Right forelimb (tissue), 1 donor: Measurements from ENCODE around the gene PTPN12.
"Not testable (repeated sequence)": the region's sequence is repeated elsewhere in the genome, so short reads cannot be mapped to it uniquely, and the experiment has no call there.

Experiments
- DNase-seq: peaks from one replicate; pipeline ENCODE4 v3.0.0-alpha.2; 2018

PTPN12 gene

GRCh38 chr7:77538281-77539212, 1.5 kb downstream of the PTPN12 start:
- peak; percentile 79 for DNase-seq

GRCh38 chr7:77540402-77540822, 3.3 kb downstream of the PTPN12 start:
- no peak for DNase-seq

- not testable (repeated sequence) for DNase-seq
Measured at GRCh38 chr7:77540993-77541392, 3.9 kb downstream of the PTPN12 start.

- DNase-seq: no peak
Measured at GRCh38 chr7:77542409-77542808, 5.3 kb downstream of the PTPN12 start.

GRCh38 chr7:77542895-77543294, 5.8 kb downstream of the PTPN12 start:
- DNase-seq: no peak

- DNase-seq: no peak
Measured at GRCh38 chr7:77543910-77544309, 6.8 kb downstream of the PTPN12 start.

- DNase-seq: no peak
Measured at GRCh38 chr7:77544518-77544917, 7.4 kb downstream of the PTPN12 start.

GRCh38 chr7:77548206-77548605, 11.1 kb downstream of the PTPN12 start:
- no peak for DNase-seq

GRCh38 chr7:77549106-77549870, 12.2 kb downstream of the PTPN12 start:
- DNase-seq: no peak

GRCh38 chr7:77550586-77550985, 13.5 kb downstream of the PTPN12 start:
- DNase-seq: no peak

GRCh38 chr7:77553123-77553522, 16.0 kb downstream of the PTPN12 start:
- no peak for DNase-seq

- DNase-seq: no peak
Measured at GRCh38 chr7:77558284-77558967, 21.3 kb downstream of the PTPN12 start.

- DNase-seq: no peak
Measured at GRCh38 chr7:77561352-77561751, 24.3 kb downstream of the PTPN12 start.

- no peak for DNase-seq
Measured at GRCh38 chr7:77563275-77563674, 26.2 kb downstream of the PTPN12 start.

- DNase-seq: no peak
Measured at GRCh38 chr7:77565917-77566316, 28.8 kb downstream of the PTPN12 start.

- no peak for DNase-seq
Measured at GRCh38 chr7:77566421-77566820, 29.3 kb downstream of the PTPN12 start.

- DNase-seq: no peak
Measured at GRCh38 chr7:77569514-77570232, 32.6 kb downstream of the PTPN12 start.

GRCh38 chr7:77570330-77571011, 33.4 kb downstream of the PTPN12 start:
- DNase-seq: no peak

GRCh38 chr7:77571801-77572200, 34.7 kb downstream of the PTPN12 start:
- DNase-seq: no peak

- no peak for DNase-seq
Measured at GRCh38 chr7:77575187-77575586, 38.1 kb downstream of the PTPN12 start.

- DNase-seq: no peak
Measured at GRCh38 chr7:77576856-77577255, 39.8 kb downstream of the PTPN12 start.

- DNase-seq: no peak
Measured at GRCh38 chr7:77579797-77580196, 42.7 kb downstream of the PTPN12 start.
